Neural cell (in vitro differentiated cells): ENCODE results near the gene STIM1. TPM values are rescaled to one million over a fixed set of nuclear protein-coding genes. Genes with fewer than 3 reads are reported as not detected.
"Not testable (repeated sequence)": the region's sequence is repeated elsewhere in the genome, so short reads cannot be mapped to it uniquely, and the experiment has no call there.

Experiments used
- H2AFZ ChIP-seq: fragments of 200-600, 300-800 bp; sonication (generic), shearing (Covaris generic); 2 replicates; pipeline ENCODE4 v1.6.0; 2014; ENCODE audit warnings: low read depth, mild to moderate bottlenecking, antibody characterized with exemption, low read length, moderate library complexity
- H3F3A ChIP-seq: fragments of 200-600 bp; shearing (Covaris generic); 2 replicates; pipeline ENCODE4 v1.6.1; 2016; ENCODE audit warnings: mild to moderate bottlenecking, moderate library complexity, mixed read lengths, antibody characterized with exemption, low read length; ENCODE audit not compliant: insufficient read depth, poor library complexity, severe bottlenecking
- H3K27ac ChIP-seq: fragments of 200-600, 300-800 bp; sonication (generic), shearing (Covaris generic); 2 replicates; pipeline ENCODE4 v1.5.1; 2014; ENCODE audit warnings: mild to moderate bottlenecking, low read length, moderate library complexity
- H3K27me3 ChIP-seq: fragments of 300-800, 200-600 bp; sonication (generic), shearing (Covaris generic); 2 replicates; pipeline ENCODE4 v1.6.0; 2014; ENCODE audit warnings: mild to moderate bottlenecking, low read depth, low read length, moderate library complexity; ENCODE audit not compliant: insufficient read depth
- H3K36me3 ChIP-seq: fragments of 300-800, 200-600 bp; sonication (generic), shearing (Covaris generic); 2 replicates; pipeline ENCODE4 v1.5.1; 2014; ENCODE audit warnings: mild to moderate bottlenecking, antibody characterized with exemption, low read length, moderate library complexity; ENCODE audit not compliant: insufficient read depth
- H3K4me2 ChIP-seq: fragments of 300-800, 200-600 bp; sonication (generic), shearing (Covaris generic); 2 replicates; pipeline ENCODE4 v1.6.0; 2014; ENCODE audit warnings: mild to moderate bottlenecking, low read length
- H3K4me3 ChIP-seq: fragments of 300-800, 200-600 bp; sonication (generic), shearing (Covaris generic); 2 replicates; pipeline ENCODE4 v1.5.1; 2014; ENCODE audit warnings: mild to moderate bottlenecking, low read length, moderate library complexity
- H3K79me2 ChIP-seq: fragments of 200-600 bp; shearing (Covaris generic); replicated peaks from 2 replicates; pipeline ENCODE4 v1.6.0; 2014; ENCODE audit warnings: mild to moderate bottlenecking, low read length, moderate library complexity; ENCODE audit not compliant: insufficient read depth
- H3K9ac ChIP-seq: fragments of 300-800, 200-600 bp; sonication (generic), shearing (Covaris generic); 2 replicates; pipeline ENCODE4 v1.6.1; 2016; ENCODE audit warnings: mild to moderate bottlenecking, low read length, mixed read lengths
- H3K9me2 ChIP-seq: fragments of 200-600 bp; shearing (Covaris generic); 2 replicates; pipeline ENCODE4 v1.6.1; 2016; ENCODE audit warnings: mild to moderate bottlenecking, low read length, mixed read lengths; ENCODE audit not compliant: insufficient read depth
- H3K9me3 ChIP-seq: fragments of 200-600, 300-800 bp; sonication (generic), shearing (Covaris generic); 2 replicates; pipeline ENCODE4 v1.6.1; 2016; ENCODE audit warnings: mild to moderate bottlenecking, mixed run types, low read length, moderate library complexity, mixed read lengths
- H4K20me1 ChIP-seq: fragments of 200-600 bp; shearing (Covaris generic); 2 replicates; pipeline ENCODE4 v1.6.1; 2016; ENCODE audit warnings: mild to moderate bottlenecking, mixed run types; ENCODE audit not compliant: insufficient read depth
- CTCF ChIP-seq: fragments of 450-650 bp; IDR thresholded peaks from 2 replicates; pipeline ENCODE4 v1.5.1; 2014; ENCODE audit warnings: antibody characterized with exemption, mild to moderate bottlenecking, moderate library complexity; ENCODE audit not compliant: poor library complexity, severe bottlenecking
- EP300 ChIP-seq: fragments of 450-650 bp; conservative IDR thresholded peaks from 2 replicates; pipeline ENCODE4 v1.6.1; 2014; ENCODE audit warnings: antibody characterized with exemption, mild to moderate bottlenecking, moderate library complexity; ENCODE audit not compliant: poor library complexity, severe bottlenecking
- EZH2 ChIP-seq: fragments of 200-600, 300-800 bp; shearing (Covaris generic), sonication (generic); IDR thresholded peaks from 2 replicates; pipeline ENCODE4 v1.6.1; 2014; ENCODE audit warnings: antibody characterized with exemption, low read length, borderline replicate concordance, mild to moderate bottlenecking; ENCODE audit not compliant: insufficient read depth, poor library complexity, severe bottlenecking
- MXI1 ChIP-seq: fragments of 450-650 bp; conservative IDR thresholded peaks from 2 replicates; pipeline ENCODE4 v1.6.1; 2014; ENCODE audit warnings: antibody characterized with exemption, mild to moderate bottlenecking; ENCODE audit not compliant: poor library complexity, severe bottlenecking
- POLR2AphosphoS5 ChIP-seq: IDR thresholded peaks from 2 replicates; pipeline ENCODE4 v1.6.1; 2012
- RAD21 ChIP-seq: fragments of 450-650 bp; conservative IDR thresholded peaks from 2 replicates; pipeline ENCODE4 v1.6.1; 2014; ENCODE audit warnings: antibody characterized with exemption, mild to moderate bottlenecking, moderate library complexity
- SMC3 ChIP-seq: fragments of 450-650 bp; conservative IDR thresholded peaks from 2 replicates; pipeline ENCODE4 v1.6.1; 2014; ENCODE audit warnings: antibody characterized with exemption, mild to moderate bottlenecking, moderate library complexity; ENCODE audit not compliant: poor library complexity
- TAF1 ChIP-seq: IDR thresholded peaks from 2 replicates; pipeline ENCODE4 v1.6.1; 2012; ENCODE audit warnings: low read depth
- polyA plus RNA-seq: library from polyadenylated mRNA; depleted of rRNA; stranded (reverse); fragments of >200 nt; gene quantifications from 2 replicates; pipeline ENCODE4 v1.2.3, GENCODE V29; 2014
- TF ChIP-seq, protein P1 (sequence below): IDR thresholded peaks from 2 replicates; pipeline ENCODE4 v1.6.1; 2012; ENCODE audit warnings: borderline replicate concordance

STIM1 gene
- polyA plus RNA-seq, 1 donor from 2014 or later: 14.5 TPM

DNA sequence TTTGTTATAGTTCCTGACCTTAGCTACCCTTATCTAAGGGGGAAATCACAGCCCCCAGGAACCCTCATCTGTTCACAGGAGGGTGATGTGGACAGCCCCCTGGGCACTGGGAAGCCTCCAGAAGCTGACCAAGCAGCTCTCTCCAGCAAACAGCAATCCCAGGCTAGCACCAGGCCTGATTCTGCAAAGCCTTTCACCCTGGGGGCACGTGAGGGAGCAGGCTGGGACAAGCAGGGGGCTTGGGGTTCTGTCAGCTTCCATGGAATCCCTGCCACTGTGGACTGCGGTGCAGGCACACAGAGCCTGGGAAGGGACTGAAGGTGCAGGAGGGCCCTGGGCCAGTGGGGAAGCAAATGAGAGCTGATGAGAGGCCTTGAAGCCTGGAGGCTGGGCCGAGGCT, 45.0 kb upstream of the STIM1 start:
- Histone ChIP-seq H4K20me1 (no peaks in the 10 kb centered on the region), H3K27me3 (no peaks in the 10 kb centered on the region), H3K9me3 (no peaks in the 10 kb centered on the region), H3K27ac (no peak overlapping the region), H3K36me3 (no peaks in the 10 kb centered on the region), H2AFZ (no peak overlapping the region), H3K4me2 (no peak overlapping the region), H3K4me3 (no peak overlapping the region), H3F3A (no peaks in the 10 kb centered on the region), H3K79me2 (no peaks in the 10 kb centered on the region), H3K9me2 (no peaks in the 10 kb centered on the region), H3K9ac (no peak overlapping the region)
- no peak for TF ChIP-seq TAF1
- no peak for TF ChIP-seq SMC3
- TF ChIP-seq EZH2: no peak
- no peak for TF ChIP-seq MXI1
- no peak for TF ChIP-seq POLR2AphosphoS5
- TF ChIP-seq EP300: no peak

DNA sequence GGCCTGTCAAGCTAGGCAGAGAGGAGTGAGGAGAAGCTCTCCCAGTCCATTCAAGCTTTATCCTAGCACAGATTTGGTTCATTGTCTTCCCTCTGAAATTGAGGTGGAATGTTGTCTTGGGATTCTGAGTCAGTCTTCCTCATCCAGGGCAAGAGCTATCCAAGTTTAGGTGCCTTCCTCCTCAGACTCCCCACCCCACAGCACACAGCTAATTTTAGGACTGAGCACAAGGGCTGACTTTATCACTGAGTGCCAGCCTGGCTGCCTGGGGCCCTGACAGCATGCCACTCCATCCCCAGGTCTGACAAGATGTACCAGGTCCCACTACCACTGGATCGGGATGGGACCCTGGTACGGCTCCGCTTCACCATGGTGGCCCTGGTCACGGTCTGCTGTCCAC, 44.5 kb upstream of the STIM1 start:
- Histone ChIP-seq H3K36me3 (no peaks in the 10 kb centered on the region), H3K9ac (no peak overlapping the region), H3F3A (no peaks in the 10 kb centered on the region), H3K4me2 (no peak overlapping the region), H3K9me3 (no peaks in the 10 kb centered on the region), H3K4me3 (no peak overlapping the region), H2AFZ (no peak overlapping the region), H3K27me3 (no peaks in the 10 kb centered on the region), H3K79me2 (no peaks in the 10 kb centered on the region), H3K9me2 (no peaks in the 10 kb centered on the region), H3K27ac (no peak overlapping the region), H4K20me1 (no peaks in the 10 kb centered on the region)
- TF ChIP-seq EP300 (no peak), SMC3 (no peak), POLR2AphosphoS5 (no peak), CTCF (no peak), MXI1 (no peak), TAF1 (no peak), RAD21 (no peak), EZH2 (no peak)
- TF ChIP-seq, protein P1, sequence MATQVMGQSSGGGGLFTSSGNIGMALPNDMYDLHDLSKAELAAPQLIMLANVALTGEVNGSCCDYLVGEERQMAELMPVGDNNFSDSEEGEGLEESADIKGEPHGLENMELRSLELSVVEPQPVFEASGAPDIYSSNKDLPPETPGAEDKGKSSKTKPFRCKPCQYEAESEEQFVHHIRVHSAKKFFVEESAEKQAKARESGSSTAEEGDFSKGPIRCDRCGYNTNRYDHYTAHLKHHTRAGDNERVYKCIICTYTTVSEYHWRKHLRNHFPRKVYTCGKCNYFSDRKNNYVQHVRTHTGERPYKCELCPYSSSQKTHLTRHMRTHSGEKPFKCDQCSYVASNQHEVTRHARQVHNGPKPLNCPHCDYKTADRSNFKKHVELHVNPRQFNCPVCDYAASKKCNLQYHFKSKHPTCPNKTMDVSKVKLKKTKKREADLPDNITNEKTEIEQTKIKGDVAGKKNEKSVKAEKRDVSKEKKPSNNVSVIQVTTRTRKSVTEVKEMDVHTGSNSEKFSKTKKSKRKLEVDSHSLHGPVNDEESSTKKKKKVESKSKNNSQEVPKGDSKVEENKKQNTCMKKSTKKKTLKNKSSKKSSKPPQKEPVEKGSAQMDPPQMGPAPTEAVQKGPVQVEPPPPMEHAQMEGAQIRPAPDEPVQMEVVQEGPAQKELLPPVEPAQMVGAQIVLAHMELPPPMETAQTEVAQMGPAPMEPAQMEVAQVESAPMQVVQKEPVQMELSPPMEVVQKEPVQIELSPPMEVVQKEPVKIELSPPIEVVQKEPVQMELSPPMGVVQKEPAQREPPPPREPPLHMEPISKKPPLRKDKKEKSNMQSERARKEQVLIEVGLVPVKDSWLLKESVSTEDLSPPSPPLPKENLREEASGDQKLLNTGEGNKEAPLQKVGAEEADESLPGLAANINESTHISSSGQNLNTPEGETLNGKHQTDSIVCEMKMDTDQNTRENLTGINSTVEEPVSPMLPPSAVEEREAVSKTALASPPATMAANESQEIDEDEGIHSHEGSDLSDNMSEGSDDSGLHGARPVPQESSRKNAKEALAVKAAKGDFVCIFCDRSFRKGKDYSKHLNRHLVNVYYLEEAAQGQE: no peak

DNA sequence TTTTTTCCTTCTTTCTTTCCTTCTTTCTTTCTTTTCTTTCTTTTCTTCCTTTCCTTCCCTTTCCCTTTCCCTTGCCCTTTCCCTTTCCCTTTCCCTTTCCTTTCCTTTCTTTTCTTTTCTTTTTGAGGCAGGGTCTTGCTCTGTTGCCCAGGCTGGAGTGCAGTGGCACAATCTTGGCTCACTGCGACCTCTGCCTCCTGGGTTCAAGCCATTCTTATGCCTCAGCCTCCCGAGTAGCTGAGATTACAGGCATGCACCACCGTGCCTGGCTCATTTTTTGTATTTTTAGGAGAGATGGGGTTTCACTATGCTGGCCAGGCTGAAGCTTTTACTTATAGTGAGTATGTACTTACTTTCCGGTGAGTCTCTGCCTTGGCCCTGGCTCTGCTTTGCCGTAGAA, 40.6 kb upstream of the STIM1 start:
- H3K4me3 ChIP-seq, H3F3A ChIP-seq, H3K36me3 ChIP-seq, H2AFZ ChIP-seq, H3K4me2 ChIP-seq, H3K27me3 ChIP-seq, H3K79me2 ChIP-seq, H3K9me2 ChIP-seq, H3K27ac ChIP-seq, H3K9me3 ChIP-seq, H4K20me1 ChIP-seq, H3K9ac ChIP-seq: not testable (repeated sequence)
